PC-9 (cell line): ENCODE results near the gene RAPGEF6. TPM values are rescaled to one million over a fixed set of nuclear protein-coding genes. Genes with fewer than 3 reads are reported as not detected.
A peak's percentile ranks its signal among the peaks of the same experiment; 100 is the strongest.

Experiments
- BruUV-seq: library from RNA; stranded (reverse); fragments of 400-500 nt; replicated peaks from 2 replicates; lab custom pipeline; 2021; lab: Mats Ljungman, UMichigan
- CTCF ChIA-PET: fragments of 300-600 bp; sonication (Branson Sonifier 250); formaldehyde crosslinking; loops from one replicate; lab custom pipeline; 2022; ENCODE audit warnings: antibody characterized with exemption; lab: Charles Lee
- POLR2A ChIA-PET: fragments of 300-600 bp; sonication (Branson Sonifier 250); formaldehyde crosslinking; loops from one replicate; lab custom pipeline; 2022; ENCODE audit warnings: antibody characterized with exemption; ENCODE audit not compliant: unreplicated experiment; lab: Charles Lee
- DNase-seq, 2 experiments: peaks; one replicate each; pipeline versions ENCODE4 v3.0.0 to v3.0.0-alpha.2; 2015 to 2022; ENCODE audit warnings: mixed read lengths in 1 of 2
- H2AFZ ChIP-seq: fragments of 200-600 bp; sonication (generic); 2 replicates; pipeline ENCODE4 v1.8.1; 2017; ENCODE audit warnings: antibody characterized with exemption
- H3F3A ChIP-seq: fragments of 200-600 bp; sonication (generic); 2 replicates; pipeline ENCODE4 v1.8.1; 2017; ENCODE audit warnings: antibody characterized with exemption, mild to moderate bottlenecking, low read depth; ENCODE audit not compliant: insufficient read depth
- H3K27ac ChIP-seq: fragments of 200-600 bp; sonication (generic); 2 replicates; pipeline ENCODE4 v1.6.1; 2016; ENCODE audit warnings: mixed run types
- H3K27me3 ChIP-seq: fragments of 200-600 bp; sonication (generic); 2 replicates; pipeline ENCODE4 v1.6.1; 2016; ENCODE audit warnings: low read depth, mixed run types; ENCODE audit not compliant: insufficient read depth
- H3K36me3 ChIP-seq: fragments of 200-600 bp; sonication (generic); 2 replicates; pipeline ENCODE4 v1.6.1; 2016; ENCODE audit warnings: low read depth, mixed run types
- H3K4me1 ChIP-seq: fragments of 200-600 bp; sonication (generic); replicated peaks from 2 replicates; pipeline ENCODE4 v1.6.1; 2016; ENCODE audit warnings: mixed run types; ENCODE audit not compliant: insufficient read depth
- H3K4me2 ChIP-seq: fragments of 200-600 bp; sonication (generic); 2 replicates; pipeline ENCODE4 v1.6.1; 2017; ENCODE audit warnings: mixed run types
- H3K4me3 ChIP-seq: fragments of 200-600 bp; sonication (generic); 2 replicates; pipeline ENCODE4 v1.6.1; 2016; ENCODE audit warnings: mixed run types
- H3K79me2 ChIP-seq: fragments of 200-600 bp; sonication (generic); 2 replicates; pipeline ENCODE4 v1.6.1; 2017; ENCODE audit warnings: low read depth, mixed run types
- H3K9me2 ChIP-seq: fragments of 200-600 bp; sonication (generic); 2 replicates; pipeline ENCODE4 v1.8.1; 2017; ENCODE audit warnings: mild to moderate bottlenecking; ENCODE audit not compliant: insufficient read depth
- H3K9me3 ChIP-seq: fragments of 200-600 bp; sonication (generic); 2 replicates; pipeline ENCODE4 v1.8.1; 2016; ENCODE audit warnings: low read depth; ENCODE audit not compliant: insufficient read depth
- H4K20me1 ChIP-seq: fragments of 200-600 bp; sonication (generic); 2 replicates; pipeline ENCODE4 v1.8.1; 2017; ENCODE audit not compliant: insufficient read depth
- CTCF ChIP-seq: fragments of 200-600 bp; sonication (generic); conservative IDR thresholded peaks from 2 replicates; pipeline ENCODE4 v1.6.1; 2017; ENCODE audit warnings: mixed run types, antibody characterized with exemption, mild to moderate bottlenecking, moderate library complexity
- EZH2 ChIP-seq: fragments of 200-600 bp; sonication (generic); IDR thresholded peaks from 2 replicates; pipeline ENCODE4 v1.8.0; 2017; ENCODE audit warnings: antibody characterized with exemption, low read depth
- intact Hi-C: fragments of 100-400 bp; cut with micrococcal nuclease; formaldehyde crosslinking; loops from one replicate; pipeline ENCODE4 v1.10.0; 2022; ENCODE audit not compliant: unreplicated experiment
- total RNA-seq: library from RNA; stranded (reverse); gene quantifications from 2 replicates; pipeline ENCODE4 v1.2.3, GENCODE V29; 2021

Gene RAPGEF6
- total RNA-seq, 1 experiment from 2014 or later: 17.1 TPM

- ChIA-PET POLR2A (no interaction called here), CTCF (no interaction called here)
- Histone ChIP-seq H3K9me3 (no peaks in the 10 kb centered on the region), H3K27me3 (no peaks in the 10 kb centered on the region), H3K79me2 (peaks cover 96% of the 10 kb centered on the region), H3K4me1 (peaks cover 23% of the 10 kb centered on the region; the same call in 1 of the 2 replicates), H3K27ac (no peak overlapping the region), H2AFZ (no peak overlapping the region), H4K20me1 (peaks cover 15% of the 10 kb centered on the region), H3K9me2 (no peaks in the 10 kb centered on the region), H3F3A (peaks cover under 1% of the 10 kb centered on the region; the same call in 1 of the 2 replicates), H3K4me3 (no peak overlapping the region), H3K36me3 (no peaks in the 10 kb centered on the region; the same call in 1 of the 2 replicates), H3K4me2 (0 out of 2 replicates have a peak overlapping the region, but pooled peaks have one; percentile 12)
- intact Hi-C loops: loop anchor here (10.0 kb wide), 1 partner anchor 466 kb away; the partner anchor contains the start of gene HINT1
- TF ChIP-seq CTCF: no peak
- TF ChIP-seq EZH2: no peak
- DNase-seq: no peak
- BruUV-seq: no TSS peak
These were observed 4.6 kb downstream of the RAPGEF6 start for GRCh38 chr5:131630208-131630962.

GRCh38 chr5:131628990-131629389 is 6.0 kb downstream of the RAPGEF6 start:
- no peaks in the 10 kb centered on the region for H3K27me3 ChIP-seq
- peaks cover 100% of the 10 kb centered on the region for H3K79me2 ChIP-seq
- H3K27ac ChIP-seq: no peak overlapping the region
- H3K4me3 ChIP-seq: no peak overlapping the region
- H4K20me1 ChIP-seq: peaks cover 12% of the 10 kb centered on the region
- DNase-seq: no peak
- POLR2A ChIA-PET: no interaction called here
- CTCF ChIA-PET: no interaction called here
- no TSS peak for BruUV-seq
- H3K9me3 ChIP-seq: no peaks in the 10 kb centered on the region
- no peaks in the 10 kb centered on the region for H3F3A ChIP-seq
- no peak overlapping the region for H2AFZ ChIP-seq
- peaks cover 23% of the 10 kb centered on the region; the same call in 1 of the 2 replicates for H3K4me1 ChIP-seq
- intact Hi-C loops: no loop called here
- H3K9me2 ChIP-seq: no peaks in the 10 kb centered on the region
- H3K36me3 ChIP-seq: no peaks in the 10 kb centered on the region; the same call in 1 of the 2 replicates
- H3K4me2 ChIP-seq: no peak overlapping the region
- TF ChIP-seq CTCF (no peak), EZH2 (no peak)

GRCh38 chr5:131627207-131627865 is 7.7 kb downstream of the RAPGEF6 start:
- intact Hi-C loops: no loop called here
- no peak overlapping the region for H3K4me2 ChIP-seq
- DNase-seq: no peak
- H3K4me3 ChIP-seq: no peak overlapping the region
- no peak overlapping the region for H2AFZ ChIP-seq
- H3K9me2 ChIP-seq: no peaks in the 10 kb centered on the region
- H3K79me2 ChIP-seq: peaks cover 100% of the 10 kb centered on the region
- no TSS peak for BruUV-seq
- H3F3A ChIP-seq: no peaks in the 10 kb centered on the region
- ChIA-PET CTCF (no interaction called here), POLR2A (no interaction called here)
- H3K9me3 ChIP-seq: no peaks in the 10 kb centered on the region
- peaks cover 9% of the 10 kb centered on the region; the same call in 1 of the 2 replicates for H4K20me1 ChIP-seq
- no peaks in the 10 kb centered on the region for H3K27me3 ChIP-seq
- H3K36me3 ChIP-seq: no peaks in the 10 kb centered on the region; the same call in 1 of the 2 replicates
- no peak overlapping the region for H3K27ac ChIP-seq
- TF ChIP-seq EZH2 (no peak), CTCF (no peak)
- H3K4me1 ChIP-seq: 0 out of 2 replicates have a peak, but pooled peaks cover 9% of the 10 kb centered on the region
